Ectodermal cell (in vitro differentiated cells): ENCODE measurements around the gene ANAPC5.

Experiments used
- H3K27ac ChIP-seq: 2 replicates; pipeline ENCODE4 v1.7.0; 2013; ENCODE audit warnings: mild to moderate bottlenecking, low read depth, low read length; ENCODE audit not compliant: insufficient read depth, poor library complexity, severe bottlenecking
- H3K27me3 ChIP-seq: 2 replicates; pipeline ENCODE4 v1.7.0; 2013; ENCODE audit warnings: mild to moderate bottlenecking, low read length; ENCODE audit not compliant: insufficient read depth, control insufficient read depth, poor library complexity, severe bottlenecking
- H3K36me3 ChIP-seq: one replicate; pipeline ENCODE4 v1.7.0; 2013; ENCODE audit warnings: low read length; ENCODE audit not compliant: control insufficient read depth, insufficient read depth
- H3K4me1 ChIP-seq: one replicate; pipeline ENCODE4 v1.7.0; 2013; ENCODE audit warnings: low read length; ENCODE audit not compliant: control insufficient read depth, insufficient read depth
- H3K4me3 ChIP-seq: 2 replicates; pipeline ENCODE4 v1.7.0; 2013; ENCODE audit warnings: low read depth, low read length, control low read depth; ENCODE audit not compliant: insufficient read depth
- H3K9me3 ChIP-seq: 2 replicates; pipeline ENCODE4 v1.7.0; 2013; ENCODE audit warnings: mild to moderate bottlenecking, low read length, moderate library complexity; ENCODE audit not compliant: control insufficient read depth
- WGBS, 2 experiments: methylation state at CpG; one replicate each; pipeline ENCODE4 v1.1.7; 2013; ENCODE audit warnings: missing lambda C conversion rate in 2 of 2; 5-methylcytosine and 5-hydroxymethylcytosine counted together

The ANAPC5 gene

GRCh38 chr12:121261398-121261797 lies 90.8 kb downstream of the ANAPC5 start:
- no peak overlapping the region for H3K27ac ChIP-seq
- no peaks in the 10 kb centered on the region for H3K9me3 ChIP-seq
- WGBS, 2 experiments, result 89 to 94% methylated on average over 6 of the region's 6 CpGs
- H3K4me1 ChIP-seq, result no peaks in the 10 kb centered on the region
- peaks cover 5% of the 10 kb centered on the region for H3K36me3 ChIP-seq
- no peaks in the 10 kb centered on the region for H3K27me3 ChIP-seq
- no peak overlapping the region for H3K4me3 ChIP-seq

- H3K36me3 ChIP-seq, result peaks cover 9% of the 10 kb centered on the region
- no peaks in the 10 kb centered on the region for H3K27me3 ChIP-seq
- no peak overlapping the region for H3K27ac ChIP-seq
- 94 to 97% methylated on average over 7 of the region's 7 CpGs for WGBS, 2 experiments
- no peaks in the 10 kb centered on the region for H3K4me1 ChIP-seq
- H3K9me3 ChIP-seq, result no peaks in the 10 kb centered on the region
- H3K4me3 ChIP-seq, result no peak overlapping the region
These were observed 92.1 kb downstream of the ANAPC5 start for GRCh38 chr12:121260091-121260490.

GRCh38 chr12:121259074-121259473 lies 93.1 kb downstream of the ANAPC5 start:
- Histone ChIP-seq H3K4me1 (no peaks in the 10 kb centered on the region), H3K9me3 (no peaks in the 10 kb centered on the region), H3K36me3 (peaks cover 17% of the 10 kb centered on the region), H3K27me3 (no peaks in the 10 kb centered on the region), H3K4me3 (no peak overlapping the region), H3K27ac (no peak overlapping the region)
- 94 to 97% methylated on average over 11 of the region's 11 CpGs for WGBS, 2 experiments
